Ishikawa (cell line): Measurements from ENCODE around the gene ARG2.

ENCODE experiments used
- CEBPB ChIP-seq: IDR thresholded peaks from 2 replicates; pipeline ENCODE4 v1.6.1; 2012
- CREB1 ChIP-seq: IDR thresholded peaks from 2 replicates; pipeline ENCODE4 v1.6.1; 2012; ENCODE audit warnings: low read depth
- EGR1 ChIP-seq: IDR thresholded peaks from 2 replicates; pipeline ENCODE4 v1.6.1; 2012
- EP300 ChIP-seq: IDR thresholded peaks from 2 replicates; pipeline ENCODE4 v1.6.1; 2012; ENCODE audit warnings: borderline replicate concordance
- FOXM1 ChIP-seq: IDR thresholded peaks from 2 replicates; pipeline ENCODE4 v1.6.1; 2012; ENCODE audit warnings: low read depth, borderline replicate concordance
- NFIC ChIP-seq: IDR thresholded peaks from 2 replicates; pipeline ENCODE4 v1.6.1; 2012
- RAD21 ChIP-seq: IDR thresholded peaks from 2 replicates; pipeline ENCODE4 v1.6.1; 2012; ENCODE audit warnings: low read depth
- TAF1 ChIP-seq: IDR thresholded peaks from 2 replicates; pipeline ENCODE4 v1.6.1; 2012; ENCODE audit warnings: low read depth, mild to moderate bottlenecking
- TCF12 ChIP-seq: IDR thresholded peaks from 2 replicates; pipeline ENCODE4 v1.6.1; 2012; ENCODE audit warnings: low read depth
- TEAD4 ChIP-seq: IDR thresholded peaks from 2 replicates; pipeline ENCODE4 v1.6.1; 2012
- USF1 ChIP-seq: IDR thresholded peaks from 2 replicates; pipeline ENCODE4 v1.6.1; 2012
- YY1 ChIP-seq: IDR thresholded peaks from 2 replicates; pipeline ENCODE4 v1.6.1; 2012; ENCODE audit warnings: low read depth
- ZBTB7A ChIP-seq: IDR thresholded peaks from 2 replicates; pipeline ENCODE4 v1.6.1; 2012; ENCODE audit warnings: low read depth
- TF ChIP-seq, protein P1 (sequence below): IDR thresholded peaks from 2 replicates; pipeline ENCODE4 v1.6.1; 2012
- TF ChIP-seq, protein P2 (sequence below): IDR thresholded peaks from 2 replicates; pipeline ENCODE4 v1.6.1; 2012; ENCODE audit warnings: low read depth, mild to moderate bottlenecking

ARG2 gene

DNA sequence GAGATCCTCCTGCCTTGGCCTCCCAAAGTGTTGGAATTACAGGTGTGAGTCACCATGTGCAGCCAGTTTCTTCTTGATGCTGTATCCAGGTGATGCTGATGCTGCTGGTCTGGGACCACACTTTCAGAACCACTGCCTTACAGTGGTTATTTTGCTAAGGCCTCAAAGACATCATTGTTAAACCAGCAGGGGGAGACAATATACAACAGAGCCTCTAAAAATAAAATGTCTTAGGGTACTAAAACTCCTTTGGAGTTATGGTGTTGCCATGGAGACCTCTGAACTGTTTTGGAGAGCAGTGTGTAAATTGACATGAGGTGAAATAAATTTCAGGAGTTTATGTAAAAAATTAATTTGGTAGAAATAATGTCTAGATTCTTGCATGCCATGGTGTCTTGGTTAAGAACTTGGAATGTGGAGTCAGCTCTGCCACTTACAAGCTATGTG is 1.1 kb upstream of the ARG2 start:
- TF ChIP-seq EP300 (no peak), RAD21 (peak; percentile 75), TEAD4 (no peak), TAF1 (no peak), NFIC (no peak), CREB1 (no peak)

- TF ChIP-seq EP300 = no peak
- TF ChIP-seq, protein P1, sequence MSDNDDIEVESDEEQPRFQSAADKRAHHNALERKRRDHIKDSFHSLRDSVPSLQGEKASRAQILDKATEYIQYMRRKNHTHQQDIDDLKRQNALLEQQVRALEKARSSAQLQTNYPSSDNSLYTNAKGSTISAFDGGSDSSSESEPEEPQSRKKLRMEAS = no peak
- no peak for TF ChIP-seq CREB1
- TF ChIP-seq ZBTB7A = no peak
- no peak for TF ChIP-seq CEBPB
- no peak for TF ChIP-seq USF1
- no peak for TF ChIP-seq TCF12
- no peak for TF ChIP-seq YY1
- TF ChIP-seq RAD21 = no peak
- no peak for TF ChIP-seq EGR1
- TF ChIP-seq, protein P2, sequence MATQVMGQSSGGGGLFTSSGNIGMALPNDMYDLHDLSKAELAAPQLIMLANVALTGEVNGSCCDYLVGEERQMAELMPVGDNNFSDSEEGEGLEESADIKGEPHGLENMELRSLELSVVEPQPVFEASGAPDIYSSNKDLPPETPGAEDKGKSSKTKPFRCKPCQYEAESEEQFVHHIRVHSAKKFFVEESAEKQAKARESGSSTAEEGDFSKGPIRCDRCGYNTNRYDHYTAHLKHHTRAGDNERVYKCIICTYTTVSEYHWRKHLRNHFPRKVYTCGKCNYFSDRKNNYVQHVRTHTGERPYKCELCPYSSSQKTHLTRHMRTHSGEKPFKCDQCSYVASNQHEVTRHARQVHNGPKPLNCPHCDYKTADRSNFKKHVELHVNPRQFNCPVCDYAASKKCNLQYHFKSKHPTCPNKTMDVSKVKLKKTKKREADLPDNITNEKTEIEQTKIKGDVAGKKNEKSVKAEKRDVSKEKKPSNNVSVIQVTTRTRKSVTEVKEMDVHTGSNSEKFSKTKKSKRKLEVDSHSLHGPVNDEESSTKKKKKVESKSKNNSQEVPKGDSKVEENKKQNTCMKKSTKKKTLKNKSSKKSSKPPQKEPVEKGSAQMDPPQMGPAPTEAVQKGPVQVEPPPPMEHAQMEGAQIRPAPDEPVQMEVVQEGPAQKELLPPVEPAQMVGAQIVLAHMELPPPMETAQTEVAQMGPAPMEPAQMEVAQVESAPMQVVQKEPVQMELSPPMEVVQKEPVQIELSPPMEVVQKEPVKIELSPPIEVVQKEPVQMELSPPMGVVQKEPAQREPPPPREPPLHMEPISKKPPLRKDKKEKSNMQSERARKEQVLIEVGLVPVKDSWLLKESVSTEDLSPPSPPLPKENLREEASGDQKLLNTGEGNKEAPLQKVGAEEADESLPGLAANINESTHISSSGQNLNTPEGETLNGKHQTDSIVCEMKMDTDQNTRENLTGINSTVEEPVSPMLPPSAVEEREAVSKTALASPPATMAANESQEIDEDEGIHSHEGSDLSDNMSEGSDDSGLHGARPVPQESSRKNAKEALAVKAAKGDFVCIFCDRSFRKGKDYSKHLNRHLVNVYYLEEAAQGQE = no peak
- TF ChIP-seq FOXM1 = no peak
- no peak for TF ChIP-seq TEAD4
- no peak for TF ChIP-seq NFIC
- TF ChIP-seq TAF1 = no peak
Observed at GRCh38 chr14:67620217-67620785, 581 bp downstream of the ARG2 start.

- no peak for TF ChIP-seq RAD21
Observed at GRCh38 chr14:67622675-67623074, 3.0 kb downstream of the ARG2 start.

- TF ChIP-seq, protein P1 = no peak
- TF ChIP-seq EP300 (no peak), YY1 (no peak), TCF12 (no peak), USF1 (no peak), CREB1 (no peak), EGR1 (no peak), CEBPB (no peak), ZBTB7A (no peak), NFIC (no peak), TAF1 (no peak), FOXM1 (no peak), RAD21 (no peak)
- TF ChIP-seq, protein P2 = no peak
Observed at GRCh38 chr14:67623114-67623513, 3.4 kb downstream of the ARG2 start.

GRCh38 chr14:67627519-67627918 is 7.8 kb downstream of the ARG2 start:
- no peak for TF ChIP-seq CREB1
- TF ChIP-seq YY1 = no peak
- no peak for TF ChIP-seq EGR1
- TF ChIP-seq, protein P1 = no peak
- TF ChIP-seq TCF12 = no peak
- no peak for TF ChIP-seq FOXM1
- TF ChIP-seq TEAD4 = no peak
- TF ChIP-seq RAD21 = no peak
- no peak for TF ChIP-seq TAF1
- TF ChIP-seq CEBPB = no peak
- TF ChIP-seq ZBTB7A = no peak
- TF ChIP-seq, protein P2 = no peak
- no peak for TF ChIP-seq EP300
- no peak for TF ChIP-seq USF1
- no peak for TF ChIP-seq NFIC
